ENCODE data around the gene MYO5B. TPM values are rescaled to one million over a fixed set of nuclear protein-coding genes. Genes with fewer than 3 reads are reported as not detected.

Gene MYO5B
- total and polyA plus RNA-seq, 7 experiments from 2014 or later = 0.02 to 0.04 TPM; not detected in 5

DNA sequence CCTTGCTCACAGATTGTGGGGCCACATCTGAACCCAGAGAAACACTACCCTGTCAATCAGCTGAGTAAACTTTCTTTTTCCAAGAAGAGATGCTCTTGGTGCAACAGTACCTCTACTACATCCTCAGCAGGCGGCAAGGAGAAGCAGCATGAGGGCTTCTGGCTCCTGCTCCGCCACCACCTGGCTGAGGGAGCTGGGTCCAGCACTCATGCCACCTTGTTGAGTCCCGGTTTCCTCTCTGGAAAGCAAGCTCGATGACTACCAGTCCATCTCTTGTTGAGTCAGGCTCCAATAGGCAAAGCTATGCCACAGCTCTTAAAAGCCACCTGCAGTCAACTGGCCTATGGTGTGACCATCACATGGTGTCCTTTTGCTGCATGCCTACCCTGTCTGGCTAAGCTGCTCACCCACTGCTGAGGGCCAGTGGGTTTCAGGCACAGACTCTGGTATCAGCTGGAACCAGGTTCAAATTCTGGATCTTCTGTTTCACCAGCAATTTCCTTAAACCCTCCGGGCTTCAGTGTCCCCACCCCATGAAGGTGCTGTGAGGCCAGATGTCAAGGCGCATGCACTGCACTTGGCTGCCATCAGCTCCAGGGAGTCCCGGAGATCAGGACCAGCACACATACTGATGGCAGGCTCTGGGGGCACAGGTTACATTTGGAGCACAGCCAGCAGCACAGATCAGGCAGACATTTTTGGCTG, 339.1 kb downstream of the MYO5B start:
- Mint-ChIP-seq H3K4me1 (peaks cover 0 to 6% (median 0%) of the 10 kb centered on the region in 7 donors), H3K27ac (no peak overlapping the region), H3K36me3 (no peaks in the 10 kb centered on the region), H3K27me3 (peaks cover 0 to under 1% (median 0%) of the 10 kb centered on the region in 5 donors), H3K4me3 (no peak overlapping the region), H3K9me3 (no peaks in the 10 kb centered on the region)
- no peak for DNase-seq
- no peaks in the 10 kb centered on the region for H3K36me3 ChIP-seq (ENCODE audit: control insufficient read depth in 2 of 3, insufficient read depth in 3 of 3, low read length in 3 of 3)
- H3K27ac ChIP-seq (ENCODE audit: low read depth, low read length) = no peak overlapping the region
- ChIA-PET POLR2A (no interaction called here), CTCF (interaction anchor here (0.8 to 1.0 kb wide), 2 partner anchors 22 to 346 kb away, joined by 3 to 4 read pairs; no protein-coding TSS in a partner anchor)
- H3K4me3 ChIP-seq (ENCODE audit: low read length) = no peak overlapping the region
- H3K9me3 ChIP-seq (ENCODE audit: control insufficient read depth in 2 of 3, low read length in 3 of 3) = no peaks in the 10 kb centered on the region
- ATAC-seq = no peak
- no peaks in the 10 kb centered on the region for H3K27me3 ChIP-seq (ENCODE audit: control insufficient read depth in 2 of 2, insufficient read depth in 2 of 2, low read length in 2 of 2)
- H3K4me1 ChIP-seq (ENCODE audit: control insufficient read depth in 2 of 2, insufficient read depth in 2 of 2, low read length in 2 of 2) = no peaks in the 10 kb centered on the region
- intact Hi-C loops (cut with micrococcal nuclease) = loop anchor here in 1 of 2 donors (5.0 to 10.0 kb wide), 3 partner anchors 69 to 1181 kb away; no protein-coding TSS in a partner anchor

DNA sequence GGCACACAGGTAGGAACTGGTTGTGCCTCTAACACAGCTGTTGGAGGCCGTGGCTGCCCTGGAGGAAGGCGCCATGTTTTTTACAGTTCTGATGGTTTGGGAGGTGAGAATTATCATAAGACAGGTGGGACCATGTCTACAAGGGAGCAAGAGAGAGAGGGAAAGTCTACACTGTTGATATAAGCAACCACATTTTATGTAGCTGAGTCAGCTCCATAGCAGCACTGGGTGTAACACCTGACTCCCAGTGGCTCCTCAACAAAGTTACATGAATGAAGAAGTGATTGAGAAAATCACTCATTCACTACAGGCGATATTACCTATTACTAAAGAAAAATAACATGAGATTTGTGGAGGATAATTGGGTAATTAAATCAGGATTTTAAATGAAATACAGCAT, 340.3 kb downstream of the MYO5B start:
- ChIA-PET POLR2A (interaction anchor here (0.7 kb wide), 1 partner anchor 18 kb away, joined by 4 read pairs; no protein-coding TSS in a partner anchor), CTCF (no interaction called here)
- intact Hi-C loops (cut with micrococcal nuclease) = loop anchor here in 1 of 2 donors (5.0 to 10.0 kb wide), 3 partner anchors 67 to 1180 kb away; no protein-coding TSS in a partner anchor

DNA sequence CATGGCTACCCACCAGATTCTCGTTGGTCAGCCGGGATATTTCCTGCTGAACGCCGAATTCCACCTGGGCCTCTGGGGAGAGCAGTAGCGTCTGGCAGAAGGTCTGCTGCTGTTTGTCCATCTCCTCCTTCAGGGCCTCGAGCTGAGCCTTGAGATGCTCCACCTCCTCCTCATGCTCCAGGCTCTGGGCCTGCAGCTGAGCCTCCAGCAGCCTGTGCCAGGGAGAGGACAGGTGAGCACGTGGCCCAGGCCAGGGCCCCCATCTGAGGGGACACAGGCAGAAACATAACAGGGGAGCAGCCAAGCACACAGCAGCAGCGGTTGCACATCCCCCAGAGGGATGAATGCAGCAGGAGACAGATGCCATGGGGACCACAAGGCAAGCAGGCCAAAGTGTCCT, 341.5 kb downstream of the MYO5B start:
- DNase-seq (no peak), ATAC-seq (no peak)
- ChIA-PET POLR2A (no interaction called here), CTCF (no interaction called here)
- Histone ChIP-seq H3K4me1 (ENCODE audit: control insufficient read depth in 2 of 2, insufficient read depth in 2 of 2, low read length in 2 of 2) (no peaks in the 10 kb centered on the region), H3K9me3 (ENCODE audit: control insufficient read depth in 2 of 3, low read length in 3 of 3) (no peaks in the 10 kb centered on the region), H3K36me3 (ENCODE audit: control insufficient read depth in 2 of 3, insufficient read depth in 3 of 3, low read length in 3 of 3) (no peaks in the 10 kb centered on the region), H3K4me3 (ENCODE audit: low read length) (no peak overlapping the region), H3K27me3 (ENCODE audit: control insufficient read depth in 2 of 2, insufficient read depth in 2 of 2, low read length in 2 of 2) (no peaks in the 10 kb centered on the region), H3K27ac (ENCODE audit: low read depth, low read length) (no peak overlapping the region)
- no peak overlapping the region for H3K27ac Mint-ChIP-seq
- intact Hi-C loops (cut with micrococcal nuclease) = loop anchor here in 1 of 2 donors (10.0 kb wide), 2 partner anchors 109 to 1179 kb away; no protein-coding TSS in a partner anchor
- peaks cover 3 to 14% (median 4%) of the 10 kb centered on the region in 5 donors for H3K27me3 Mint-ChIP-seq
- H3K4me3 Mint-ChIP-seq = no peak overlapping the region
- peaks cover 0 to 4% (median 0%) of the 10 kb centered on the region in 7 donors for H3K4me1 Mint-ChIP-seq
- no peaks in the 10 kb centered on the region for H3K36me3 Mint-ChIP-seq
- H3K9me3 Mint-ChIP-seq = no peaks in the 10 kb centered on the region

More for the DNA sequence above, 340.3 kb downstream of the MYO5B start:
- Histone ChIP-seq H3K36me3 (ENCODE audit: control insufficient read depth in 2 of 3, insufficient read depth in 3 of 3, low read length in 3 of 3) (no peaks in the 10 kb centered on the region), H3K9me3 (ENCODE audit: control insufficient read depth in 2 of 3, low read length in 3 of 3) (no peaks in the 10 kb centered on the region), H3K4me1 (ENCODE audit: control insufficient read depth in 2 of 2, insufficient read depth in 2 of 2, low read length in 2 of 2) (no peaks in the 10 kb centered on the region), H3K27me3 (ENCODE audit: control insufficient read depth in 2 of 2, insufficient read depth in 2 of 2, low read length in 2 of 2) (no peaks in the 10 kb centered on the region), H3K4me3 (ENCODE audit: low read length) (no peak overlapping the region), H3K27ac (ENCODE audit: low read depth, low read length) (no peak overlapping the region)
- Mint-ChIP-seq H3K27ac (no peak overlapping the region), H3K27me3 (peaks cover 0 to 4% (median 0%) of the 10 kb centered on the region in 5 donors), H3K4me3 (no peak overlapping the region), H3K4me1 (peaks cover 0 to 6% (median 0%) of the 10 kb centered on the region in 7 donors), H3K9me3 (no peaks in the 10 kb centered on the region), H3K36me3 (no peaks in the 10 kb centered on the region)
- DNase-seq (no peak), ATAC-seq (no peak)

DNA sequence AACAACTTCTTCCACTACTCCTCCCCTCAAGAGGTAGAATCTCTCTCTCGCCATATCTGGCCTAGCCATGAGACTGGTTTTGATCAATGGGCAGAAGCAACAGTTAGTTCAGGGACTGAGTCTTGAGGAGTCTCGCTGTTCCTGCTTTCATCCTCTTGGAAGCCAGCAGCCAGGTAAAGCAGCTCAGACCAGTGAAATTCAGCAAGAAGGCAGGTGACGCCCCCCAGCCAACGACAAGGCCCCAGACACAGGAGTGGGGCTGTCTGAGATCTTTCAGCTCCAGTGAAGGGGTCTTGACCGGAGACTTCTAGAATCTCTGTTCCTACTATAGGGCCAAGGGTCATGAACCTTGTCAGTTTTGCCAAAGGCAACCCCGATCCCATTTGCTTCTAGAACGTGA, 341.9 kb downstream of the MYO5B start:
- intact Hi-C loops (cut with micrococcal nuclease) = loop anchor here in 1 of 2 donors (10.0 kb wide), 2 partner anchors 108 to 1178 kb away; no protein-coding TSS in a partner anchor
- Histone ChIP-seq H3K36me3 (ENCODE audit: control insufficient read depth in 2 of 3, insufficient read depth in 3 of 3, low read length in 3 of 3) (no peaks in the 10 kb centered on the region), H3K27me3 (ENCODE audit: control insufficient read depth in 2 of 2, insufficient read depth in 2 of 2, low read length in 2 of 2) (no peaks in the 10 kb centered on the region), H3K27ac (ENCODE audit: low read depth, low read length) (no peak overlapping the region), H3K4me1 (ENCODE audit: control insufficient read depth in 2 of 2, insufficient read depth in 2 of 2, low read length in 2 of 2) (no peaks in the 10 kb centered on the region), H3K9me3 (ENCODE audit: control insufficient read depth in 2 of 3, low read length in 3 of 3) (no peaks in the 10 kb centered on the region), H3K4me3 (ENCODE audit: low read length) (no peak overlapping the region)
- POLR2A ChIA-PET = no interaction called here
- Mint-ChIP-seq H3K4me1 (peaks cover 0 to 5% (median 0%) of the 10 kb centered on the region in 7 donors), H3K9me3 (no peaks in the 10 kb centered on the region), H3K27ac (no peak overlapping the region), H3K27me3 (peaks cover 5 to 16% (median 8%) of the 10 kb centered on the region in 5 donors), H3K36me3 (no peaks in the 10 kb centered on the region), H3K4me3 (no peak overlapping the region)
- CTCF ChIA-PET = no interaction called here
- no peak for ATAC-seq
- DNase-seq = no peak

DNA sequence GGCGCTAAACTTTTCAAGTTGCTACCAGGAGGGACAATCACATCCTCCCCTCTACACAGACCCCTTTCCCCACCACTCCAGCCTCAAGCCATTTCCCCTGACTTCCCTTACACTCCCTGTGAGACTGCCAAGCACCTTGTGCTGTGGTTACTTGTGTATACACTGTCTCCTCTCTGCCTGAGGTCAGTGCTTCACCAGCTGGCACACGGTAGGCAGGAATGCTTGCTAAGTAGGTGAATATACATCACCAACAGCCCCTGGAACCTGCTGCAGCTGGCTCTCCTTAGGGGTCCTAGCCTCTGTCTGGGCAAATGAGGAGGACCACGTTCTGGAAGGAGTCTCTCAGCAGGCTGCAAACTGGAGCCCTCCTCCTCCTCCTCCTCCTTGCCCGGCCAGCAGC, 343.3 kb downstream of the MYO5B start:
- H3K27ac Mint-ChIP-seq = no peak overlapping the region
- no peaks in the 10 kb centered on the region for H3K9me3 Mint-ChIP-seq
- no peaks in the 10 kb centered on the region for H3K36me3 Mint-ChIP-seq
- no peak overlapping the region for H3K4me3 Mint-ChIP-seq
- H3K36me3 ChIP-seq (ENCODE audit: control insufficient read depth in 2 of 3, insufficient read depth in 3 of 3, low read length in 3 of 3) = no peaks in the 10 kb centered on the region
- peaks cover 9 to 16% (median 11%) of the 10 kb centered on the region in 5 donors for H3K27me3 Mint-ChIP-seq
- no peak overlapping the region for H3K4me3 ChIP-seq (ENCODE audit: low read length)
- ATAC-seq (no peak), DNase-seq (no peak)
- H3K27ac ChIP-seq (ENCODE audit: low read depth, low read length) = no peak overlapping the region
- H3K4me1 ChIP-seq (ENCODE audit: control insufficient read depth in 2 of 2, insufficient read depth in 2 of 2, low read length in 2 of 2) = no peaks in the 10 kb centered on the region
- CTCF ChIA-PET = no interaction called here
- intact Hi-C loops (cut with micrococcal nuclease) = loop anchor here in 1 of 2 donors (10.0 kb wide), 2 partner anchors 107 to 1177 kb away; no protein-coding TSS in a partner anchor
- H3K4me1 Mint-ChIP-seq = peaks cover 0 to 5% (median 0%) of the 10 kb centered on the region in 7 donors
- no peaks in the 10 kb centered on the region for H3K27me3 ChIP-seq (ENCODE audit: control insufficient read depth in 2 of 2, insufficient read depth in 2 of 2, low read length in 2 of 2)
- POLR2A ChIA-PET = no interaction called here
- no peaks in the 10 kb centered on the region for H3K9me3 ChIP-seq (ENCODE audit: control insufficient read depth in 2 of 3, low read length in 3 of 3)

DNA sequence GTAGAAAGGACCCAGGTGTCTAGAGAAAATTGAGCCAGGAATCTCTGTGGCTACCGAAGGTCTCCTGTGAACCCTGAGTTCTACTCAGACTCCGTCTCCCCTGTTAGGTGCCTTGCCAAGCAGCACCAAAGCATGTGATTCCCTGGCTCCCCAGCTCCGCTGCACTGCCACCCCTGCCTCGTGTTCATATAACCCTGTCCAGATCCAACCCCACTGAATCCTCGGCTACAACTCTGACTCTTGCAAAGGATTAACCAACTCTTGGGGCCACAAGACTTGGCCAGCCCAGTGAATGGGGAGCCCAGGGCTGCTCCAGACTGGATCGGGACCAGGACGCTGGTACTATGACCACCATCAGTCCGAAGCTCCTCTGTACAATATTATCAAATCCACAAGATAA, 344.3 kb downstream of the MYO5B start:
- no peaks in the 10 kb centered on the region for H3K4me1 ChIP-seq (ENCODE audit: control insufficient read depth in 2 of 2, insufficient read depth in 2 of 2, low read length in 2 of 2)
- H3K27me3 Mint-ChIP-seq = peaks cover 9 to 16% (median 12%) of the 10 kb centered on the region in 5 donors
- H3K9me3 Mint-ChIP-seq = no peaks in the 10 kb centered on the region
- ATAC-seq (no peak), DNase-seq (no peak)
- no peak overlapping the region for H3K4me3 ChIP-seq (ENCODE audit: low read length)
- peak overlapping the region in 1 of 9 donors; percentile 35 for H3K27ac Mint-ChIP-seq
- POLR2A ChIA-PET = no interaction called here
- intact Hi-C loops (cut with micrococcal nuclease) = loop anchor here in 1 of 2 donors (10.0 kb wide), 2 partner anchors 106 to 1176 kb away; no protein-coding TSS in a partner anchor
- H3K4me1 Mint-ChIP-seq = peaks cover 0 to 5% (median 0%) of the 10 kb centered on the region in 7 donors
- no peak overlapping the region for H3K27ac ChIP-seq (ENCODE audit: low read depth, low read length)
- CTCF ChIA-PET = interaction anchor here (0.6 kb wide), 1 partner anchor 97 kb away, joined by 3 read pairs; no protein-coding TSS in a partner anchor
- no peaks in the 10 kb centered on the region for H3K36me3 Mint-ChIP-seq
- no peaks in the 10 kb centered on the region for H3K9me3 ChIP-seq (ENCODE audit: control insufficient read depth in 2 of 3, low read length in 3 of 3)
- H3K27me3 ChIP-seq (ENCODE audit: control insufficient read depth in 2 of 2, insufficient read depth in 2 of 2, low read length in 2 of 2) = no peaks in the 10 kb centered on the region
- no peak overlapping the region for H3K4me3 Mint-ChIP-seq
- H3K36me3 ChIP-seq (ENCODE audit: control insufficient read depth in 2 of 3, insufficient read depth in 3 of 3, low read length in 3 of 3) = no peaks in the 10 kb centered on the region

All from naive thymus-derived CD4-positive, alpha-beta T cell (primary cell).